Neural progenitor cell (in vitro differentiated cells): ENCODE results near the gene ZSCAN18.

Source experiments
- EZH2 ChIP-seq: fragments of 200-600 bp; sonication (generic); IDR thresholded peaks from 2 replicates; pipeline ENCODE4 v1.6.1; 2017; ENCODE audit warnings: antibody characterized with exemption, mild to moderate bottlenecking, moderate library complexity
- EZH2phosphoT487 ChIP-seq: fragments of 200-600 bp; sonication (generic); IDR thresholded peaks from 2 replicates; pipeline ENCODE4 v1.6.1; 2017; ENCODE audit warnings: antibody characterized with exemption
- TF ChIP-seq, protein P1 (sequence below): fragments of 200-600 bp; sonication (generic); IDR thresholded peaks from 2 replicates; pipeline ENCODE4 v1.5.1; 2017; ENCODE audit warnings: antibody characterized with exemption, mild to moderate bottlenecking

DNA sequence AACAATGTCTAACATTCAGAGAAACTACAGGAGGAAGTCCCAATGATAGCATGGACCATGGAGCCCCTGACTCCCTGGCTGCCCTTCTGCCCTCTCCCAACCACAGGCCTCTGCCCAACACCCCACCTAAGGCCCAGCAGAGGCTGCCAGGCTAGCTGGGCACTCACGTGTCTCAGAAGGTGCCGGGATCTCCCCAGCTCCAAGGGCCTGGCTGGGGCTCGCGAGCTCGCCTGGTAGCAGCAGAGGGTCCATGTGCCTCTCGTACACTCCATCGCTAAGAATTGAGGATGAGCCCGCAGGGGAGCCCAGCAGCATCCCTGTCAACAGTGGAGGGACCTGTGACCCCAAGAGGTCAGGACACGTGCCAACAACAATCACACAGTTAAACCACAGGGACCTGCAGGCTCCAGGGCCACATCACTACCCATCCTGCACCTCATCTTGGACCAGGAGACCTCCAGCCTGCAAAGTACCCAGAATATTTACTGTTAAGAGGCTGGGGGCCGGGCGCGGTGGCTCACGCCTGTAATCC, 9.4 kb downstream of the ZSCAN18 start:
- TF ChIP-seq, protein P1, sequence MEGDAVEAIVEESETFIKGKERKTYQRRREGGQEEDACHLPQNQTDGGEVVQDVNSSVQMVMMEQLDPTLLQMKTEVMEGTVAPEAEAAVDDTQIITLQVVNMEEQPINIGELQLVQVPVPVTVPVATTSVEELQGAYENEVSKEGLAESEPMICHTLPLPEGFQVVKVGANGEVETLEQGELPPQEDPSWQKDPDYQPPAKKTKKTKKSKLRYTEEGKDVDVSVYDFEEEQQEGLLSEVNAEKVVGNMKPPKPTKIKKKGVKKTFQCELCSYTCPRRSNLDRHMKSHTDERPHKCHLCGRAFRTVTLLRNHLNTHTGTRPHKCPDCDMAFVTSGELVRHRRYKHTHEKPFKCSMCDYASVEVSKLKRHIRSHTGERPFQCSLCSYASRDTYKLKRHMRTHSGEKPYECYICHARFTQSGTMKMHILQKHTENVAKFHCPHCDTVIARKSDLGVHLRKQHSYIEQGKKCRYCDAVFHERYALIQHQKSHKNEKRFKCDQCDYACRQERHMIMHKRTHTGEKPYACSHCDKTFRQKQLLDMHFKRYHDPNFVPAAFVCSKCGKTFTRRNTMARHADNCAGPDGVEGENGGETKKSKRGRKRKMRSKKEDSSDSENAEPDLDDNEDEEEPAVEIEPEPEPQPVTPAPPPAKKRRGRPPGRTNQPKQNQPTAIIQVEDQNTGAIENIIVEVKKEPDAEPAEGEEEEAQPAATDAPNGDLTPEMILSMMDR = no peak
- no peak for TF ChIP-seq EZH2
- no peak for TF ChIP-seq EZH2phosphoT487
